GM19043 (cell line): Measurements from ENCODE around the gene HOXB4.

ENCODE experiments used
- ATAC-seq: cut with Tn5 transposase; IDR thresholded peaks from one replicate; pipeline ENCODE4 v1.9.1; 2021; ENCODE audit warnings: low read depth; ENCODE audit not compliant: unreplicated experiment

Gene HOXB4

DNA sequence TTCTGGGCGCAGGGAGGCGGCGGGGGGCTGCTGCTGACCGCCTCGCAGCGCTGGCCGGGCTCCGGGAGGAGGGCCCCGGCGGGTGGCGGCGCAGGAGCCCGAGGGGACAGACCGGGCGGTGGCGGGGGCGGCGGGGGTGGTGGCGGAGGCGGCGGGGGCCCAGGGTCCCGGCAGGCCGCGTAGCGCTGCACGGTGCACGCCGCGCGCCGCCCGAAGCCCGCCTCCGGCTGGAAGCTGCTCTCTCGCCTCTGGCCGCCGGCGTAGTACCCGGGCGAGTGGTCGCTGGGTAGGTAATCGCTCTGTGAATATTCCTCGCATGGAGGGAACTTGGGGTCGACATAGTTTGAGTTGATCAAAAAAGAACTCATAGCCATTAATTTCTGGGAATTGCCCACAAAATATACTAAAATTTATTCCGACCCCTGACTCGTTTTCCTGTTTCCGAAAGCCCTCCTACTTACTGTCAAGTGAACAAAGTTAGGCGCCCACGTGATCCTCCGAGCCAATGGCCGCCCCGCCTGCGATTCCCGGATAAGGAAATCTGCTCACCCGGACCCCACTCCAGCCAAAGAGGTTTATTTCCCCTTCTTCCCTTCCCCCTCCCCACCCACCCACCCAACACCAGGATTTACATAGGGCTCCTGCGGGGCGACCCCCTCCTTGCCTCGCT is at the start of gene HOXB4:
Gene HOXB4, minus strand, starts transcription at position 405 of the 670 bp plus-strand sequence. Its CDS starts 31 bp downstream, at position 374.
- ATAC-seq, result no peak

DNA sequence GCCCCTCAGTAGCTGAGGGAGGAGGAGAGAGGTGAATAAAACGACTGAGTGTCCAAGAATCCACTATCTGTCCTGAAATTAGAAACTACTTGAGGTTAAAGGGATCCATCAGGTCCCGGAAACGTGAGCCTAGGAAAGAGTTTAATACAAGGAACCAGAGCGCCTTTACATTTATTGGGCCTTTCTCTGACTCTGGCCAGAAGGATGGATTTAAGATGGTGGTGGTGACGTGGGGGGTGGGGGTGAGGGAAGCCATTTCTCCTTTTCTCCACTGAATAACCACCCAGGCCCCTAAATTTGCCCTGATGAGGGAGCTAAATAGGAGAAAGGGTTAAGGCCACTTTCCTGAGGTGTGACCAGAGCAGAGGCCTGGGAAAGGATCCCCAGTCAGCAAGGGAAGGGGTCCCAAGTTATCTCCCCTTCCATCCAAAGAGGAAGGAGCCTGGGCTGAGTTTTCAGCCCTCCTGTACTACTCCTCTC is 49.0 kb upstream of the HOXB4 start:
- no peak for ATAC-seq

DNA sequence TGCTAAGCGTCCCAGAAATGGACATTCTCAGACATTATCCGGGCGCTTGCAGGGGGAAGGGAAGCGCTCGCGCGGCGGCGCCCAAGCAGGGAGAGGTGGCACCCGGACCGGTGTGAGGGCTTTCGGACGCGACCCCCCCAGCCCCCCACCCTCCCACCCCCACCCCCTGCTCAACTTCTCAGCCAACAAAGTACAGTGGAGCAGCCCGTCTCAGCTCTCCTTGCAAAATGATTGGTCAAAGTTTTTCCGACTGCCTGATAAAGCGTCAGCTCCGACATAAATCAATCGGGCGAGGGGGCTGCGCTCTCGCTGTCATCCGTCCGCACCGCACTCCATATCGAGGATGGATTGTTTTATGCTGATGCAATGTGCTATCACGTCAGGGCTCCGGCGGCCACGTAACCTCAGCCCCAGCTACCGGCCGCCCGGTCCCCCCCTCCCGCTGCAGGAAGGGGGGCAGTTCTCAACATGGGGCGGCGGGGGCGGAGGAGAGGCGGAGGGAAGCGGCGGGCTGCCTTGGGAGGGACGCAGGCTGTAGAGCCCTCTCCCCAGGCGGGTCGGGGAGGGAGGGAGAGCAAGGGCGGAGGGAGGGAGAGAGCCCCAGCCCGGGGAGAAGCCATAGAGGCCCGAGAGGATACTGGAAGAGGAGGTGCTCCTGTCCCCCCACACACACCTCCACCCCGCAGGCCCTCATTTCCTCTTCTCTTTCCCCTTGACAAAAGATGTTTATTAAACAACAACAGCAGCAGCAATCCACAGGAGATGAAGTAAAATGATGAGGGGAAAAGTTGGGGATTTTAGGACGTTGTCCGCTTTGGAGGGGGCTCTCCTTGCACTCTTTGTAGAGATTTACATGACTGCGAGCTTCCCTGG is 48.3 kb upstream of the HOXB4 start, which contains the start of gene HOXB9:
Gene HOXB9, minus strand, starts transcription at position 114 of the 873 bp plus-strand sequence. Its CDS starts 89 bp downstream, at position 25.
- no peak for ATAC-seq

DNA sequence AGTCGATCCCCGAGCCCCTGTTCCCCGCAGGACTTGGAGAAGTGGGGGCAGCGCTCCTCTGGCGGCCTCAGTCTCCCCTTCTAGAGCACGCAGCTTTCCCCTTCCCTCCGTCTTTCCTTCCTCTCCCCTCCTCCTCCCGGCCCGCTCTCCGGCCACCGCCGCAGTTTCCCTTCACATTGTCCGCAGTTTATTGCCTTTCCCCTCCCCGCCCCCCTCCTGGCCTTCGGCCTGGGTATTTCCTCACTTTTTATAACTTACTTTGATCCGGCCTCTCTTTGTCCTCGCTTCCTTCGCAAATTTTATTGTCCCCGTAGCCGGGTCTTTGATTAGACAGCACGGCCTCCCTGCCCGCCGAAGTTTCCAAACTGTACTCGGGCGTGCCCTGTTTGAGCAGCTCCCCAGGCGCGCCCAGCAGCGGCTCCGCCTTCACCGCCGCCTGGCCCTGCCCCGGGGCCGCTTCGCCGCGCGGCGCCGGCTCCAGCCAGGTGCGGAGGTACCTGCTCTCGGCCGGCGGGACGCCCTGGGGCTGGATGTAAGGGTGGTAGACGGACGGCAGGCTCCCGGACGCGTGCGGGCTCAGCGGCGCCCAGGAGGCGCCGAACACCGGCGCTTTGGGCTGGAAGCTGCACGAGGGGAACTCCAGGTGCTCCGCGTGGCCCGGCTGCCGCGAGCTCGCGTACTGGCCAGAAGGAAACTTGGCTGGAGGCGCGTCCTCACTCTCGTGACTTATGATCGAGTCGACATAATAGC is 47.5 kb upstream of the HOXB4 start:
- no peak for ATAC-seq

DNA sequence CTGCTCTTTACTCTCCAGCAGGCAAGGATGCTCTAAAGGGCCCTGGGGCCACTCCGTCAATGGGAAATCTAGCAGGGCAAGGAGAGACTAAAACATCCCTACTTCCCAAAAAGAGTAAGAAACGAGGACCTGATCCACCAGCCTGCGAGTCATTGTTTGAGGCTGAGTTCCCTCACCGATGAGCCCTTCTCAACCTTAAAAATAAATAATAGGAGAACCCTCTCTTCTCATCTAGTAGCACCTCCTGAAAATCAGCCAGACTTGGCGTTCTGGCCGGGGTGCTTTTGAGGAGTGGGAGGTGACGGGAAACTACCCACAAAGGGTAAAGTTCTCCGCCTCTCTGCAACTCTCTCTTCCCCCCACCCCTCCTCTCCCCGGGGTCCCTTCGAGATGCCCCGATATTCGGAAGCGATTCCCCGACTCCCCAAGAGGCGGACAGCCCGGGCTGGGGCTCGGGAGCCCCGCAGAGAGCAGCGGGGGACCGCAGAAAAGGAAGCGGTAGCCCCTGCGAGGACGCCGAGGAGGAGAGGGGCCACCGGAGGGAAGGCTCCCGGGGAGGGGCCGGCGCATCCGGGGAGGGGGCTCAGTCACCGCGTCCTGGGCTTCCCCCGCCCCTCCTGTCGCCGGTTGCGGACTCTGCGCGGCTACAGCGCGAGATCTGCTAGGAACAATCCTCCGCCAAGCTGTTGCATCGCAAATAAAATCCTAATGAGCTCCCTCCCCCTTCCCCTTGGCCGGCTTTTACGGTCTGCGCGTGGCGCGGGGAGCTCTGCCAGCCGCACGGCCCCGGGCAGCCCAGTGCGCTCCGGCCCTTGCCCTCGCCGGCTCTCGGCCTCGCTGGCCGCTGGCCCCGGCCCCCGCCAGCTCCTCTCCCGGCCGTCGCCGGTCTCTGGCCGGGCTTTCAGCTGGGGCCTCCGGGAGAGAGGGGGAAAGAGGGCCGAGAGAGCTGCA is 46.7 kb upstream of the HOXB4 start:
- ATAC-seq, result no peak

DNA sequence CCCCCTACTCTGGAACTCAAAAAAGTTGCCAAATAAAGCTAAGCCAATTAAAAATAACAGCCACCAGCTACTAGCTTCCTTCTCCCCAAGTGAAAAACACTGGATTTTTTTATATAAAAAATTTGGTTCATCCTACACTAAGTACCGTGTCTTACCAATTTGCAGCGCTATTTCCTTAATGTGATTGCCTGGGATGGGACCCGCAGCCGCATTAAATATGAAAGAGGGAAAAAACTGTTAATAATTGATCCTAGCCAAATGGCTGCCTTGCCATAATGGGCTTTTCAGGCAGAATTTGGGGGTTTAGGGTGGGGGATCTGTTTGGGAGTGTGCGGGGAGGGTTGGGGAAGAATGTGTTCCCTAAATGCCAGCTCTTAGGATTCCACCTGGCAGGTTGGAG is 46.0 kb upstream of the HOXB4 start:
- no peak for ATAC-seq

DNA sequence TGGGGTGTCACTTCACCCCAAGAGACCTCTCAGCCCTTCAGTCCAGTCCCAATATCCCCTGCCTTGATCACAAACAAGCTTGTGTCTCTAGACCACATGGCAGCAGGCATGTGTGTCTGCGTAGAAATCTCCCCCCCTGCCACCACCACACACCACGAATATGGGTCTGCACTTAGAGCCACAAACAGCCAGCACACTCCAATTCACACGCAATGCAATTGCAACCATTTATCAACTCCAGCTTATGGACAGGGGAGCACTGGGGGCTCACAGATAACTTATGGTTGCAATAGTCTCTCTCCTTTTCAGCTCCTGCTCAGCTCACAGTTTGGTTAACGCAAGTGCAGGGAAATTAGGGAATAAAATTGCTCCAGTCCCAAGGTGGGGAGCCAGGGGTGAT is 45.4 kb upstream of the HOXB4 start:
- no peak for ATAC-seq

DNA sequence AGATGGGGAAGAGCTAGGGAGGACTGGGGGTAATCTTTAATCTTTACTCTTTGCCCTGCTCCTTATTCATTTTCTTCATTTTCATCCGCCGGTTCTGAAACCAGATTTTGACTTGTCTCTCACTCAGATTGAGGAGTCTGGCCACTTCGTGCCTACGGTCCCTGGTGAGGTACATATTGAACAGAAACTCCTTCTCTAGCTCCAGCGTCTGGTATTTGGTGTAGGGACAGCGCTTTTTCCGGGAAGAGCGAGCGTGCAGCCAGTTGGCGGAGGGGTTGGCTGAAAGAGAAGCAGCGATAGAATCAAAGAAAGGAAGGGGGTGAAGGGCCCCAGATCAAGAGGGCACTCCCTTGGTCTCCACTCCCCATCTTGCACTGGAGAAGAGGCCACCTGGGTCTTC is 44.7 kb upstream of the HOXB4 start:
- ATAC-seq, result no peak

DNA sequence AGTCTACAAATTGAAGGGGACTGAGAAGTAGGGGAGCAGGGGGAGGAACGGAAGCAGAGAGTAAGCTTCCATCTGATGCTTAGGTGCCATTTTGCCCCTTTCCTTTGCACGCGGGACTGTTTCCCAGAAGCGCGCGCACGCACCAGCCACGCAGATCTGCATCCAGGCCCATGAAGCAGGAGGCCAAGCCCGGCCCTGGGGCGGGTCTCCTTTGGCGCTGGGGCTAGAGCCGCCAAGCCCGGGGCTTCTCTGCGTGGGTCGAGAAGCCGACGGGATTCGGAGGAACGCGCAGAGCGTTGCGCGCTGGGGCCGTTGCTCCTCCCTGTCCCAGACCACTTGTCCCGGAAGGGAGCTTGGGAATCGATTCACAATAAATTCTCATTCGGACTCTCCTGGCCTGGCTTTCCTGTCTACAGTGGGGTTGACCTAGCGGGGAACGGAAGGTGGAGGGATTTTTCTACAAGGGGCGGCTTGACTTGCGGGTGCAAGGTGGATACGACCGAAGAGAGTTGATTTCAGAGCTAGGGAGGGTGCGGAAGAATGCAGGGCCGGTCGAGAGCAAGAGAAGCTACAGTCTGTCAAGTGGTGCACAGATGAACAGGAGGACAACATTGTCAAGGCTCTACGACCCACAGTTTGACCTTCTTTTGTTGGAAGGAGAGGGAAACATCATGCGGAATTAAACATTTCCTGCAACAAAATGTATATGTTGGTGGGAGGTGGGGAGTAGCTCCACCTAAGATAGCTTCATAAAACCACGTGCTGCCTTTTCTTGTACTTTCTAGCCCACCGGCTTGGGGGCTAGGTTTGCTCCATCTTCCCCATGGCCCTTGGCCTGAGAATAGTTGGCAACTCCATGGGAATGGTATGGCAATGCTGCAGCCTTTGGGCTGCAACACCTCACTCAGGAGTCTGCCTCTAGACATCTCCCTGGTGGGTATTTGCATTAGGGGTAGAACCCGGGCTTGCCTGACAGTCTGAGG is 43.6 kb upstream of the HOXB4 start:
- no peak for ATAC-seq

DNA sequence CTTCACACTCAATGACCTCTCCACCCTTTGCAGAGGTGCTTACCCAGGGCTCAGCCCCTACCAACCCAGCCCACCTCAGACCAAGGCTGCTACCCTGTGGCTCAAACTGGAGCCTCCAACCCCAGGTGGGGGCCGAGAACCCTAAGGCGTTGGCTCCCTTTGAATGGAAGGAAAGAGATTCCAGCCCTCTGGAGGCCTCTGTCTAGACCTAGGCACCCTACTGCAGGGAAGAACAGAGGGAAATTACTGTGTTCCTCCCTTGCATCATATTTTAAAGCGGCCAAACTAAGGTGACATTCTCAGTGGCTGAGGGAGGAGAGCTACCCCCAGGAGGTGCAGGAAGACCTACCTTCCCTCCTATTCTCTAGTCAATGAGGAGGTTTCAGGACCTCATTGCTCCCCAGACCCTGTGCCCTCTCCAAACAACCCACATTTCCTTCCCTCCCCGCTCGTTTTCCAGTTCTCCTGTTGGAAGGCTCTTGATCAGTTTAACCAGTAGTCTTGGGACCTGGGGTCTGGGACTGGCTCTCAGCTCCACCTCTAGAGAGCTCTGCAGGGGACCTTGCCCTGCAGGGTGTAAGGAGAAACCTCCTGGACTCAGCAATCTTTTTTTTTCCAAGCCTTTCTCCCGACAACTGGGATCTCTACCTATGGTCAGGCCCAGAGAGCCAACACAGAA is 42.5 kb upstream of the HOXB4 start:
- no peak for ATAC-seq

DNA sequence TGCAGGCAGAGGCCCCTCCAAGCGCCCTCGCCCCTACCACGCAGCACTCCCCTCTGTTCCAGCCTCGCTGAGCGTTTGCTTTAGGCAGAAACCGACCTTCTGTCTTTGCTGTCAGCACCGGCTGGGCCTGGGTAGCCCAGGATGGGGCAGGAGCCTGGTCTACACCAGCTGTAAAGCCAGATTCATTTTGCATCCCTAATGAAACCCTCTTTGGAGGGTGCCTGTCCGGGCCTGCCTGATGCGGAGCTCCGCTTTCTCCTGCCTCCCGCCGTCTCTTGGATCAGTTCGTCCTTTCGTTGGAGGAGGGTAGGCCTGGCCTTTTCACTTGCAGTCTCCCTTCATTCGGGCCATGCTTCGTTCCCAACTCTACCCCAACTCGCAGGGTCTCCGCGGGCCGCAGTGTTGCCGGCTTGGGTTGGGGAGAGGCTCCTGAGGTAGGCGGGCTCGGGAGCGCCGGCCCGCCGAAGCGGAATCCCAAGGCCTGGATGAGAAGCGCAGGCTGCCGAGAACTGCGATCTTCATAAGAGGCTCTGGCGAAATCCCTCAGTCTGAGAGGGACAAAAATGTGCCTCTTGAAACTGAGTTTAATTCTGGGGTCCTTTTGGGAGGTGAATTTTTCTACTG is 41.8 kb upstream of the HOXB4 start:
- no peak for ATAC-seq

DNA sequence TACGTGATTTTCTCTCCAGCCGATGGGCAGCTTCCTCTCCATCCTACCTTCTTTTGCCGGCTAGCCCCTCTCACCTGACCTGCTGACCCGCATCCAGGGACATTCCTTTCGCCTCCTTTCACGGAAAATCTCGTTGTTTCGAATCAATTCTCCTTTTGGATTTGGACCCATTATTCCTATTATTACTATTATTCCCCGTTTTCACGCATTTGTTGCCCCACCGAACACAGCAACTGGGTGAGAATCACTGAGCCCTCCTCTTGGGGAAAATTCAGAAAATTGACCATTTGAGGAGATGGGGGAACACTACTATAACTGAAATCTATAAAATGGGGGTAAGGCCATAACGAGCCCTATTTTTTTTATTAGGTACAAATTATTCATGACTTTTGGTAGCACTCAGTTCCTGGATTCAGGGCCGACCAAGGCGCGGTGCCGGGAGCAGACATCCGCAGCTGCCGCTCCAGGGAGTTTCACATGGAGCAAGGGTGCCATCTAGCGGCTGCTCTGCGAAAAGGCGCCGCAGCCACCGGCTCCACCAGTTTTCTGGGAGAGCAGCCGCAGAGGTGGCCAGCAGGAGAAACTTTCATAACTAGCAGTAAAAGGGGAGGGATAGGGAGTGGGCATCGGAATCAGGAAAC is 40.2 kb upstream of the HOXB4 start:
- ATAC-seq, result no peak

DNA sequence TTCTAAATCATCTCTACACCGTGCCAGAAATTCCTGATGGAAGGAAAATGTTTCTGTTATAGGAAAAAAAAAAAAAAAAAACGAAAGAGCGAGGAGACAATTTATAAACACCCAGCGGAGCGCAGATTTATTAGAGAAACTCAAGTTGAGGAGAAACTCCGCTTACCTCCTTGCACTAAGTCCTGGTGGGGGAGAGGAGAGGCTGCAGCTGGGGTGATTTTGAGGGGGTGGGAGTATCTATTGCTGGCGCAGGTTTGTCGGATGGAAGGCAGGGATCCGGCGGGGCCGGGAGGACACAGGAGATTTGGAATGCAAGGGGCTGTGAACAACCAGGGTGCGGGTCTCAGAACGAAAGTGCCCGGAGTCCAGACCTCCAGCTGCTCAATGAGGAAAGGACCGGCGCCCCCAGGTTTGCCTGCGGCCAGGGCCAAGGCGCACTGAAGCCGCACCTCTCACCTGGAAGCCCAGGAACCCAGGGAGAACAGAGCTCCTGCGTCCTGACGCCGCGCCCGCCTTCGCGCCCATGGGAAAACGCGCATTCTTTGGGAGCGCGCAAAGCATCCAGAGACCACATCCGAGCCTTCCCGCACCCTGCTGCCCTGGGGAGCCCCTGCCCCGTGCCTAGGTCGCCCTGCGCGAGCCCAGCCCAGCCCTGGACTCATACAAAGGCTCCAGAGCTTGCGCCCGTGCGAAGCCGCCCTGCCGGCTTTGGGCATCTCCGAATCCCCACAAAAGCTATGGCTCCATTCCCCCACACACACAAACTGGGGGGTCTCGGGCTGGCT is 39.5 kb upstream of the HOXB4 start:
- ATAC-seq, result no peak

DNA sequence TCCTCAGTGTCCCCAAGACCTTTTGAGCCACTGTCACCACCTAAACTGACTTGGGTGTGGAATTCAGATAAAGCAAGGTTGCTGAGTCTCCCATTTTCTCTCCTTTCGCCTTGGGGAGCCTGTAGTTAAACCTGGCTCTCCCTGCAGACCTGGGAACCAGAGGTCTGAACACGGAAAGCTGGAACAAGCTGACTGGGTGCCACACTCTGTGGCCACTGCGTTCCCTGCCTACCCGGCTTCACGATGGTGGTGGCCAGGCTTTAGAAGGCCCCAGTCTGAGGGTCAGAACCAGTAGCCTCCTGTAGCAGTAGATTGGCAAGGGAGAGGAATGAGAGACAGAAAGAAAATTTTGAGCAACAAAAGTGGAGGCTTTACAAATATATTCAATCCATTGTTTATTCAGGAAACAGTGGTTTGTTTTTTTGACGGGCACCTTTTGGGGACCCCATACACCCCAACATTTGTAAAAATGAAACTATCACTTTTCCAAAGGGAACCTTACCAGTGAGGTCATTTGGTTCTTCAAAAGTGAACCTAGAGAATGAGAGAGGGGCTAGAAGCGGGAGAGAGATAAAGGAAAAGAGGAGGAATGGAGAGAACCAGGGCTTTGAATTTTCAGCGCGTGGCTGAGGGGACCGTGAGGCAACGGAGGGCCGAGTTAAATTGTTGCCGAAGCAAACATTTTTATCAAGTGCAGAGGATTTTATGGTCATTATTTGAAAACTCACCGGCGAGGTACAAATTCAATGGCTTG is 38.7 kb upstream of the HOXB4 start:
- ATAC-seq, result no peak

DNA sequence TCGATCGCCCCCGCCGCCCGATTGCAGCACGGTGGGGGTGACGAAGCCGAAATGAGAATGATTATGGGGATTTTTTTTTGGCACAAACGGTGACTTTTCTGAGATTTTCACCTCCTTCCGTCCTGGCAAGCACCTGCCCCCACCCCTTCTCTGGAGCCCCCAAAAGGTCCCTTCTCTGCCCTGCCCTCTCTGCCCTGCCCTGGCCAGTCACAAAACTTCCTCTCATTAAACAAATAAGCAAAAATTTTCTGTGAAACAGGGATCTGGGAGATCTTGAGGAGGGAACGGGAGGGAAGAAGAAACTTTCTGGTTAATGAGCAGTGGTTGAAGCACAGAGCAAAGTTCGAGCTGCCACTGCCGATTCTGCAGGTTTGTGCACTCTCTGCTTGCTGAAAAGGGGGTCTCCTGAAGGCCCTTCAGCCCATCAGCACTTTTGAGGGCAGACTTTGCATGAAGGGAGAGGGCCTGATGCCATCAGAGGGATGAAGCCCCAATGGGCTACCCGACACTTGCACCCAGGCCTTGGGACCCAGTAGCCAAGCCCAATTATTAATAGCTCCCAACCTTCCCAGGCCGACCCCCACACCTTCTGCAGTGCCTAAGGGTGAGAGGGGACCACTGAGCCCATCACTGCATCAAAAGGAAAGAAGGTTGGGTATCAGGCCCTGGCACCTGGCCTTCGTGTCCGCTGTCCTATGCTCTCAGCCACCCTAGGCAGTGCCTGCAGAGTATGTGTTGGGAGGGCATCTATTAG is 38.0 kb upstream of the HOXB4 start:
- no peak for ATAC-seq
